H1 (cell line): ENCODE measurements around the gene MMP7. TPM values are rescaled to one million over a fixed set of nuclear protein-coding genes. Genes with fewer than 3 reads are reported as not detected.

Experiments used
- CTCF ChIA-PET: fragments of 300-600 bp; sonication (Branson Sonifier 250); formaldehyde crosslinking; loops from one replicate; lab custom pipeline; 2021; ENCODE audit not compliant: partially characterized antibody; lab: Charles Lee
- POLR2A ChIA-PET: fragments of 300-600 bp; sonication (Branson Sonifier 250); formaldehyde crosslinking; loops from one replicate; lab custom pipeline; 2021; ENCODE audit warnings: inconsistent platforms; ENCODE audit not compliant: partially characterized antibody; lab: Charles Lee
- DNase-seq, 2 experiments: peaks; one replicate each; pipeline versions ENCODE4 v3.0.0 to v3.0.0-alpha.2; 2010 to 2022; ENCODE audit warnings: low spot score in 2 of 2, low read depth in 1 of 2, mixed read lengths in 1 of 2
- FAIRE-seq: peaks from 2 replicates; lab custom pipeline; 2011; peaks lifted over from hg19 to GRCh38; lab: Jason Lieb, UNC
- H2AFZ ChIP-seq: 2 replicates; pipeline ENCODE4 v1.8.1; 2012; ENCODE audit warnings: low read length, inconsistent platforms
- H2AK5ac ChIP-seq: 2 replicates; pipeline ENCODE4 v1.6.1; 2013; ENCODE audit warnings: low read depth, low read length
- H2BK120ac ChIP-seq: replicated peaks from 2 replicates; pipeline ENCODE3; 2013; ENCODE audit warnings: low read depth, low read length, inconsistent platforms
- H2BK12ac ChIP-seq: 2 replicates; pipeline ENCODE4 v1.6.1; 2013; ENCODE audit warnings: low read depth, low read length
- H2BK15ac ChIP-seq: 2 replicates; pipeline ENCODE4 v1.6.1; 2013; ENCODE audit warnings: low read length
- H2BK20ac ChIP-seq: 2 replicates; pipeline ENCODE4 v1.6.1; 2013; ENCODE audit warnings: low read length
- H2BK5ac ChIP-seq: 2 replicates; pipeline ENCODE4 v1.6.1; 2013; ENCODE audit warnings: low read depth, low read length
- H3K14ac ChIP-seq: 2 replicates; pipeline ENCODE4 v1.6.1; 2013; ENCODE audit warnings: inconsistent platforms; ENCODE audit not compliant: insufficient read length
- H3K18ac ChIP-seq: 2 replicates; pipeline ENCODE4 v1.6.1; 2013; ENCODE audit warnings: low read length; ENCODE audit errors: extremely low read depth
- H3K23ac ChIP-seq: 2 replicates; pipeline ENCODE4 v1.6.1; 2013; ENCODE audit warnings: inconsistent platforms; ENCODE audit not compliant: insufficient read length
- H3K23me2 ChIP-seq: 2 replicates; pipeline ENCODE4 v1.6.1; 2013; ENCODE audit warnings: low read depth, low read length
- H3K27ac ChIP-seq: 2 replicates; pipeline ENCODE4 v1.6.1; 2011; ENCODE audit warnings: low read depth, low read length, inconsistent platforms
- H3K27me3 ChIP-seq, 4 experiments: replicated peaks in 1 of 4; 1 replicate in 1 of 4; 2 replicates in 3 of 4; pipeline versions ENCODE4 v1.6.1 to v1.8.1; 2011 to 2013; ENCODE audit warnings: low read length in 3 of 4, mild to moderate bottlenecking in 3 of 4, inconsistent platforms in 2 of 4, mixed read lengths in 2 of 4, moderate library complexity in 1 of 4; ENCODE audit not compliant: control insufficient read depth in 3 of 4, insufficient read depth in 3 of 4; ENCODE audit errors: extremely low read depth in 1 of 4
- H3K36me3 ChIP-seq, 4 experiments: 2 replicates each; pipeline versions ENCODE4 v1.6.1 to v1.8.1; 2011 to 2013; ENCODE audit warnings: mild to moderate bottlenecking in 4 of 4, low read length in 3 of 4, moderate library complexity in 2 of 4, control low read depth in 1 of 4, inconsistent platforms in 1 of 4; ENCODE audit not compliant: insufficient read depth in 4 of 4, control insufficient read depth in 2 of 4
- H3K4ac ChIP-seq: replicated peaks from 2 replicates; pipeline ENCODE3; 2013; ENCODE audit warnings: low read length, low read depth, mixed read lengths, inconsistent platforms; ENCODE audit not compliant: insufficient read length
- H3K4me1 ChIP-seq, 4 experiments: replicated peaks in 1 of 4; 1 replicate in 1 of 4; 2 replicates in 3 of 4; pipeline versions ENCODE4 v1.6.1 to v1.8.1; 2011 to 2013; ENCODE audit warnings: low read length in 3 of 4, inconsistent platforms in 2 of 4, mixed read lengths in 1 of 4; ENCODE audit not compliant: insufficient read depth in 4 of 4, control insufficient read depth in 3 of 4
- H3K4me2 ChIP-seq, 2 experiments: 2 replicates each; pipeline versions ENCODE4 v1.6.1 to v1.8.1; 2011 to 2013; ENCODE audit warnings: low read depth in 2 of 2, low read length in 2 of 2, control low read depth in 1 of 2, inconsistent platforms in 1 of 2, mild to moderate bottlenecking in 1 of 2; ENCODE audit not compliant: insufficient read depth in 1 of 2
- H3K4me3 ChIP-seq, 4 experiments: fragments of 200-600, 300-600 bp in 1 of 4; sonication (generic), shearing (Covaris generic), sonication (Bioruptor Twin) in 1 of 4; 2 replicates each; pipeline versions ENCODE4 v1.5.1 to v1.8.1; 2011 to 2016; ENCODE audit warnings: low read length in 4 of 4, low read depth in 3 of 4, control low read depth in 2 of 4, inconsistent platforms in 2 of 4, mild to moderate bottlenecking in 2 of 4, mixed read lengths in 1 of 4, moderate library complexity in 1 of 4; ENCODE audit not compliant: insufficient read depth in 2 of 4; ENCODE audit errors: extremely low read depth in 1 of 4
- H3K56ac ChIP-seq: replicated peaks from 2 replicates; pipeline ENCODE3; 2013; ENCODE audit warnings: low read depth, mild to moderate bottlenecking, mixed read lengths, low read length, inconsistent platforms; ENCODE audit not compliant: insufficient read length
- H3K79me1 ChIP-seq: 2 replicates; pipeline ENCODE4 v1.6.1; 2013; ENCODE audit warnings: low read depth, low read length, control low read depth
- H3K79me2 ChIP-seq, 2 experiments: 2 replicates each; pipeline versions ENCODE4 v1.6.1 to v1.8.1; 2012 to 2013; ENCODE audit warnings: low read length in 2 of 2, mild to moderate bottlenecking in 2 of 2, inconsistent platforms in 1 of 2; ENCODE audit not compliant: insufficient read depth in 2 of 2, control insufficient read depth in 1 of 2
- H3K9ac ChIP-seq, 4 experiments: replicated peaks in 1 of 4; 1 replicate in 1 of 4; 2 replicates in 3 of 4; pipeline versions ENCODE4 v1.6.1 to v1.8.1; 2011 to 2013; ENCODE audit warnings: low read depth in 3 of 4, low read length in 3 of 4, control low read depth in 2 of 4, mild to moderate bottlenecking in 2 of 4, moderate library complexity in 2 of 4, inconsistent platforms in 1 of 4; ENCODE audit errors: extremely low read depth in 1 of 4
- H3K9me3 ChIP-seq, 2 experiments: 2 replicates each; pipeline versions ENCODE4 v1.6.1 to v1.8.1; 2012 to 2013; ENCODE audit warnings: mild to moderate bottlenecking in 2 of 2, moderate library complexity in 2 of 2, control low read depth in 1 of 2, inconsistent platforms in 1 of 2, low read depth in 1 of 2, low read length in 1 of 2, mixed read lengths in 1 of 2; ENCODE audit not compliant: insufficient read depth in 2 of 2
- H4K20me1 ChIP-seq, 2 experiments: replicated peaks in 1 of 2; 2 replicates each; pipeline versions ENCODE3 to v1.8.1; 2011 to 2013; ENCODE audit warnings: inconsistent platforms in 2 of 2, low read length in 2 of 2, mild to moderate bottlenecking in 1 of 2; ENCODE audit not compliant: insufficient read depth in 2 of 2, control insufficient read depth in 1 of 2
- H4K5ac ChIP-seq: 2 replicates; pipeline ENCODE4 v1.6.1; 2013; ENCODE audit warnings: low read length, low read depth, mixed read lengths, inconsistent platforms; ENCODE audit not compliant: insufficient read length
- H4K8ac ChIP-seq: 2 replicates; pipeline ENCODE4 v1.8.0; 2013; ENCODE audit warnings: mild to moderate bottlenecking, moderate library complexity, low read length, inconsistent platforms; ENCODE audit not compliant: insufficient read depth; ENCODE audit errors: extremely low read depth
- H4K91ac ChIP-seq: replicated peaks from 2 replicates; pipeline ENCODE3; 2013; ENCODE audit warnings: low read length, mixed read lengths, inconsistent platforms; ENCODE audit not compliant: insufficient read length
- ASH2L ChIP-seq: fragments of 200-600, 300-600 bp; sonication (generic); IDR thresholded peaks from one replicate; pipeline ENCODE4 v1.7.1; 2017; ENCODE audit warnings: low read length
- BRCA1 ChIP-seq: IDR thresholded peaks from 2 replicates; pipeline ENCODE4 v1.6.1; 2012; ENCODE audit warnings: low read depth, low read length, improper control_type of control experiment
- CBX8 ChIP-seq: fragments of 300-800, 300-1000 bp; sonication (generic); IDR thresholded peaks from 2 replicates; pipeline ENCODE4 v1.7.1; 2016; ENCODE audit warnings: low read depth, low read length, borderline replicate concordance
- CREB1 ChIP-seq: IDR thresholded peaks from 2 replicates; pipeline ENCODE4 v1.6.1; 2012; ENCODE audit warnings: inconsistent platforms
- FOSL1 ChIP-seq: IDR thresholded peaks from 2 replicates; pipeline ENCODE4 v1.6.1; 2011; ENCODE audit warnings: mild to moderate bottlenecking, low read depth, low read length, moderate library complexity; ENCODE audit not compliant: insufficient read depth
- GABPA ChIP-seq: IDR thresholded peaks from 2 replicates; pipeline ENCODE4 v1.6.1; 2011; ENCODE audit warnings: mild to moderate bottlenecking, low read length, moderate library complexity, borderline replicate concordance; ENCODE audit not compliant: insufficient read depth
- MAX ChIP-seq: IDR thresholded peaks from 2 replicates; pipeline ENCODE4 v1.6.1; 2012; ENCODE audit warnings: inconsistent platforms
- POU5F1 ChIP-seq: IDR thresholded peaks from 2 replicates; pipeline ENCODE4 v1.6.1; 2011; ENCODE audit warnings: low read depth, mild to moderate bottlenecking, low read length, moderate library complexity
- RFX5 ChIP-seq: IDR thresholded peaks from 2 replicates; pipeline ENCODE4 v1.6.1; 2011; ENCODE audit warnings: low read depth, low read length, improper control_type of control experiment, borderline replicate concordance
- SP2 ChIP-seq: IDR thresholded peaks from 2 replicates; pipeline ENCODE4 v1.6.1; 2012; ENCODE audit warnings: mild to moderate bottlenecking, low read length, inconsistent platforms
- WGBS, 2 experiments: shearing (Covaris generic) in 1 of 2; methylation state at CpG; one replicate each; pipeline versions ENCODE4 v1.1.6 to v1.1.7; 2013 to 2015; ENCODE audit warnings: low lambda C conversion rate in 2 of 2, mixed read lengths in 2 of 2, inconsistent platforms in 1 of 2, low coverage in 1 of 2, missing lambda C conversion rate in 1 of 2; ENCODE audit not compliant: insufficient replicate concordance in 2 of 2, insufficient coverage in 1 of 2, insufficient read length in 1 of 2; ENCODE audit errors: extremely low coverage in 1 of 2, missing lambda C conversion rate in 1 of 2; 5-methylcytosine and 5-hydroxymethylcytosine counted together
- polyA plus RNA-seq, 7 experiments: library from polyadenylated mRNA; depleted of rRNA in 3 of 7; stranded (reverse) in 5 of 7; unstranded in 2 of 7; fragments of >200 nt in 5 of 7; fragments of 200-250 nt in 2 of 7; gene quantifications; 1 replicate in 5 of 7; 2 replicates in 1 of 7; 4 replicates in 1 of 7; pipeline versions ENCODE4 v1.2.1 to v1.2.3, GENCODE V29; 2011 to 2013; ENCODE audit warnings: missing spikeins in 2 of 7, mixed read lengths in 2 of 7
- total RNA-seq: library from RNA; stranded (reverse); fragmentation: NEBNext Ultra II Directional; extraction: Animal tissue kit (Norgen Biotek cat#: 25700); gene quantifications from 2 replicates; pipeline ENCODE4 v1.2.1, GENCODE V29; 2021

Gene MMP7
- total and polyA plus RNA-seq, 2 of the 8 experiments (the other 6 are each of a cell fraction or from before 2014, with no cell fraction given) = not detected

GRCh38 chr11:102517670-102518069 is 12.9 kb downstream of the MMP7 start:
- H3K79me1 ChIP-seq = no peaks in the 10 kb centered on the region
- H3K56ac ChIP-seq = no peak overlapping the region
- no peaks in the 10 kb centered on the region for H3K79me2 ChIP-seq
- no peak overlapping the region for H4K8ac ChIP-seq
- H4K91ac ChIP-seq = no peak overlapping the region
- ChIA-PET CTCF (interaction anchor here (1.2 to 3.4 kb wide), 11 partner anchors 10 to 223 kb away, joined by 3 to 18 read pairs (median 6); no protein-coding TSS in a partner anchor), POLR2A (no interaction called here)
- H3K9ac ChIP-seq = no peak overlapping the region
- DNase-seq = no peak
- no peaks in the 10 kb centered on the region for H3K36me3 ChIP-seq
- H2AFZ ChIP-seq = no peak overlapping the region
- H3K4me1 ChIP-seq = no peaks in the 10 kb centered on the region
- H2BK12ac ChIP-seq = no peak overlapping the region
- no peak overlapping the region for H2BK15ac ChIP-seq
- WGBS, 2 experiments = 100% methylated on average over 3 of the region's 3 CpGs; no CpG with 5 or more reads in 1 of the 2 experiments
- no peak overlapping the region for H3K23ac ChIP-seq
- no peaks in the 10 kb centered on the region for H3K9me3 ChIP-seq
- H2AK5ac ChIP-seq = no peak overlapping the region
- H3K4ac ChIP-seq = no peak overlapping the region
- no peaks in the 10 kb centered on the region for H3K27me3 ChIP-seq
- no peak overlapping the region for H4K5ac ChIP-seq
- H3K27ac ChIP-seq = no peak overlapping the region
- H3K4me3 ChIP-seq = no peak overlapping the region
- no peaks in the 10 kb centered on the region for H3K23me2 ChIP-seq
- H3K4me2 ChIP-seq = no peak overlapping the region
- FAIRE-seq = no peak
- H2BK5ac ChIP-seq = no peak overlapping the region
- H2BK20ac ChIP-seq = no peak overlapping the region
- H4K20me1 ChIP-seq = no peaks in the 10 kb centered on the region
- no peak overlapping the region for H3K18ac ChIP-seq
- no peak for TF ChIP-seq BRCA1
- no peak for TF ChIP-seq ASH2L
- TF ChIP-seq MAX = no peak
- no peak for TF ChIP-seq POU5F1
- TF ChIP-seq SP2 = no peak
- TF ChIP-seq CBX8 = no peak
- no peak for TF ChIP-seq RFX5
- no peak for TF ChIP-seq CREB1
- no peak for TF ChIP-seq FOSL1
- TF ChIP-seq GABPA = no peak
- TF ChIP-seq, all 59 proteins: peak for 0
- Histone ChIP-seq H3K14ac (no peak overlapping the region), H2BK120ac (no peak overlapping the region)
